ACC112 (cell line): ENCODE data around the gene PPP2R2D.

Source experiments
- H2AFZ ChIP-seq: fragments of 200-600 bp; sonication (generic); one replicate; pipeline ENCODE4 v1.6.0; 2017; ENCODE audit warnings: antibody characterized with exemption, low read length; ENCODE audit not compliant: unreplicated experiment
- H3K27ac ChIP-seq: fragments of 200-600 bp; sonication (generic); 2 replicates; pipeline ENCODE4 v1.5.1; 2014; ENCODE audit warnings: low read depth, mild to moderate bottlenecking, antibody characterized with exemption, low read length, moderate library complexity
- H3K27me3 ChIP-seq: fragments of 200-600 bp; sonication (generic); 2 replicates; pipeline ENCODE4 v1.6.1; 2014; ENCODE audit warnings: mild to moderate bottlenecking, antibody characterized with exemption, low read length, moderate library complexity, mixed read lengths; ENCODE audit not compliant: insufficient read depth
- H3K36me3 ChIP-seq: fragments of 200-600 bp; sonication (generic); 2 replicates; pipeline ENCODE4 v1.6.1; 2016; ENCODE audit warnings: mild to moderate bottlenecking, antibody characterized with exemption, low read length, moderate library complexity, mixed read lengths; ENCODE audit not compliant: insufficient read depth
- H3K4me1 ChIP-seq: fragments of 200-600 bp; sonication (generic); one replicate; pipeline ENCODE4 v1.6.1; 2016; ENCODE audit warnings: low read length, mixed read lengths; ENCODE audit not compliant: insufficient read depth, unreplicated experiment, control insufficient read depth
- H3K4me3 ChIP-seq: fragments of 200-600 bp; sonication (generic); 2 replicates; pipeline ENCODE4 v1.5.1; 2014; ENCODE audit warnings: mild to moderate bottlenecking, low read depth, low read length
- H3K79me2 ChIP-seq: fragments of 200-600 bp; sonication (generic); one replicate; pipeline ENCODE4 v1.6.0; 2016; ENCODE audit warnings: low read length; ENCODE audit not compliant: control insufficient read depth, unreplicated experiment, insufficient read depth

PPP2R2D gene

DNA sequence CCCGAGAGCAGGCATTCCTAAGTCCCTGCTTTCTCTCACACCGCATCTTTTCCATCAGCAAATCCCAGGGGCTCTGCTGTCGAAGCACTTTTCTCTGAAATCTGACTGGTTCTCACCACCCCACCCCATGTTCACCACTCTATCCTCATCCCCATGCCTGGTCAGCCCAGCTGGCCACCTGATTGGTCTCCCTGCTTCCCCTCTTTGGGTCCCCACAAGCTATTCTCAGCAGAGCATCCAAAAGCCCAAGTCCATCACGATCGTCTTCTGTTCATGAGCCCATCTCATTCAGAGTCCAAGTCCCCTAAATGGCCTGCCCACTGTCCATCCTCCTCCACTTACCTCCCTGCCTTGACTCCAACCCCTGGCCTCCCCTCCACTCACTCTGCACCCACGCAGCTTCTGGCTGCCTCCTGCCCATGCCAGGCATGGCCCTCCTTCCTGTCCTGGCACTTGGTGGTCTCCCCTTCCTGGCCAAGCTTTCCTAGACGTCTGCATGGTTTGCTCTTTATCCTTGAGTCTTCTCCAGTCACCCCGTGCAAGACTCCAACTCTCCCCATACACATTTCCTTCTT, 1.6 kb upstream of the PPP2R2D start:
- H3K27ac ChIP-seq: no peak overlapping the region
- peaks cover 17% of the 10 kb centered on the region for H3K4me1 ChIP-seq
- H3K36me3 ChIP-seq: no peaks in the 10 kb centered on the region
- no peak overlapping the region for H2AFZ ChIP-seq
- peaks cover 25% of the 10 kb centered on the region for H3K27me3 ChIP-seq
- H3K4me3 ChIP-seq: no peak overlapping the region
- peaks cover 31% of the 10 kb centered on the region for H3K79me2 ChIP-seq

DNA sequence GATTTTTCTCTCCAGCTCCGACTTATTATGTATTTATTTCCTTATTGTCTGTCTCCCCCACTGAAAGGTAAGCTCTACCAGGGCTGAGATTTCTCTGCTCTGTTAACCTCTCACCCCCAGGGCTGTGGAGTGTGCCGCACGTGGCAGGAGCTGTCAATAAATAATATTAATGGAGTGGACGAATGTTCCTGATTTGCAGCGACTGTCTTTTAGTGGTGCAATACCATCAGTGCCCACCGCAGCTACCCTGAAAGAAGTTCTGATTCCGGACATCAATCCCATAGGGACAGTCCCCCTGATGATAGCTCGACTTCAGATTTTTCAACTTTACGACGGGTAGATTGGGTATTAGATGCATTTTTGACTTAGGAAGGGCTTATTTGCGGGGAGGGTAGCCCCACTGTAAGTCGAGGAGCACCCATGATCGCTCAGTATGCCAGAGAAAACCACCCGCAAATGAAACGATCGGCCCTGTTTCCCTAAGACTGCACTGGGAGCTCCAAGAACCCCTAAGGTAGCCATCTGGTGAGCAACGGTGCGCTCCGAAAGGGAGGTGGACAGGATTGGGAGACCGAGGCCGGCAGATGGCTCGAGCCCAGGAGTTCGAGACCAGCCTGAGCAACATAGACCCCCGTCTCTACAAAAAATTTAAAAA, 986 bp upstream of the PPP2R2D start:
- Histone ChIP-seq H3K79me2 (peaks cover 37% of the 10 kb centered on the region), H3K4me1 (peaks cover 17% of the 10 kb centered on the region), H2AFZ (peak overlapping the region; percentile 94), H3K27me3 (peaks cover 25% of the 10 kb centered on the region), H3K4me3 (peak overlapping the region; percentile 92), H3K36me3 (no peaks in the 10 kb centered on the region), H3K27ac (no peak overlapping the region)

DNA sequence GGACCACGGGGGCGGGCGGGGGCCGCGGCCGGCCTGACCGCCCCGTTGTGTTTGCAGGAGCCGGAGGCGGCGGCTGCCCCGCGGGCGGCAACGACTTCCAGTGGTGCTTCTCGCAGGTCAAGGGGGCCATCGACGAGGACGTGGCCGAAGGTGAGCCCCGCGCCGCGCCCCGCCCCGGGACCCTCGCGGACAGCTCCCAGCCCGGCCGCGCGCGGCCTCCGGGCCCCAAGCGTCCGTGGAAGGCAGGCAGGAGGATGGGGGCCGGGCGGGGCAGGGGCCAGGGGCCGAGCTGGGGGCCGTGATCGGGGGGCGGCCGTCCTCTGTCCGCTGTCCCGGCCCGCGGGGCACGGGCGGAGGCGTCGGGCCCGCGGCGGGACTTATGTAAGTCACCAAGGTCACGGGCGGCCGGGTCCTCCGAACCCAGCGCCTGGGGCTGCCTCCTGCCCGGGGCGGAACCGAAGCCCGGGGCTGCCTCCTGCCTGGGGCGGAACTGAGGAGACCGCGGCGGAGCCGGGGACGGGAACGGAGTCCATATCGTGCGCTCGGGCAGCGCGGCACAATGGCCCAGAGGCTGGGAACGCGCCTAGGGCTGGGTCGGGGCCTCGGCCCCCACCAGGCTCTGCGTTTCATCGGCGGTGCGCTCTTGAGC, 497 bp downstream of the PPP2R2D start:
- Histone ChIP-seq H3K4me1 (peaks cover 17% of the 10 kb centered on the region), H2AFZ (peak overlapping the region; percentile 28), H3K27me3 (peaks cover 19% of the 10 kb centered on the region), H3K79me2 (peaks cover 52% of the 10 kb centered on the region), H3K27ac (peak overlapping the region; percentile 66), H3K36me3 (peaks cover 9% of the 10 kb centered on the region; the same call in 1 of the 2 replicates), H3K4me3 (peak overlapping the region; percentile 92)

DNA sequence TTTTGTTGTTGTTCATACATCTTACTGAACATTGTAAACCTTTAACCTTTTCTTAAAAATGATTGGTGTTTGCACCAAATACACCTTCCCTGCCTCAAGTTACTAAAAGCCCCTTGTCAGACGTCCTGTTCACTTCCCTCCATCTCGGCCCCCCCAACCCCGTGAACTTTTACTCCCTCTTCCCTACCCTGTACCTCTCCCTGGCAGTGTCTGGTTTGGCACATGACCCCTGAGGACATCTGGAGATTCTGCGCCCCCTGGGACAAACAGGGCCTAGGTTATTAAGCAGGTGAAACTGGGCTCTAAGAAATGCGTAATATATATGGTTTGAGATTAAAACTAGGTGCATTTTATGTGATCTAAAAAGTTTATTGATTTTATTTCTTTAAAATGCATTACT, 1.4 kb downstream of the PPP2R2D start:
- no peak overlapping the region for H2AFZ ChIP-seq
- peaks cover 55% of the 10 kb centered on the region for H3K79me2 ChIP-seq
- peaks cover 17% of the 10 kb centered on the region for H3K4me1 ChIP-seq
- H3K4me3 ChIP-seq: peak overlapping the region; percentile 92
- H3K27me3 ChIP-seq: peaks cover 19% of the 10 kb centered on the region
- 0 out of 2 replicates have a peak overlapping the region, but pooled peaks have one; percentile 66 for H3K27ac ChIP-seq
- peaks cover 9% of the 10 kb centered on the region; the same call in 1 of the 2 replicates for H3K36me3 ChIP-seq

DNA sequence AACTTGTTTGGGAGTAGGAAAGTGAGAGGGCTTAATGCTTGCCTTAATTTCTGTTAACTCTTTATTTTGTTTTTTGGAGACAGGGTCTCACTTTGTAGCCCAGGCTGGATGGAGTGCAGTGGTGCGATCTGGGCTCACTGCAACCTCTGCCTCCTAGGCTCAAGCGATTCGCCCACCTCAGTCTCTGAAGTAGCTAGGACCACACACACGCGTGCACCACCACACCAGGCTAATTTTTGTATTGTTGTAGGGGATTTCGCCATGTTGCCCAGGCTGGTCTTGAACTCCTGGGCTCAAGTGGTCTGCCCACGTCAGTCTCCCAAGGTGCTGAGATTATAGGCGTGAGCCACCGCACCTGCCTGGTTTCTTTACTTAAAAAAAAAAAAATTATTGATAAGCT, 1.9 kb downstream of the PPP2R2D start:
- no peak overlapping the region for H2AFZ ChIP-seq
- H3K4me3 ChIP-seq: peak overlapping the region; percentile 92
- peaks cover 17% of the 10 kb centered on the region for H3K4me1 ChIP-seq
- peaks cover 9% of the 10 kb centered on the region; the same call in 1 of the 2 replicates for H3K36me3 ChIP-seq
- H3K79me2 ChIP-seq: peaks cover 57% of the 10 kb centered on the region
- H3K27ac ChIP-seq: no peak overlapping the region
- peaks cover 19% of the 10 kb centered on the region for H3K27me3 ChIP-seq

DNA sequence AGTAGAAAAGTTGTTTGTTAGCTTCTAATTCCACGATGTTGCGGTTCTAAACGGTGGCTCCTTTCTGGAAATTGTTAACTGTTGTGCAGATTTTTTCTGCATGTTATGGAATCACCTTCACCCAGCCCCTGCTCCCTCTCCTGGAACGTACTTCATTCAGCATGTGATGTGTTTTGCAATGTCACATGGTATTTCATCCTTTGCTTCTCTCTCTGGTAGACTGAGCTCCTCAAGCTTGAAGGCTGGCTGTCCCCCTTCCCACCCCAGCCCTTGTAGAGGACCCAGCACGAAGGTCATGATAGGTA, 4.4 kb downstream of the PPP2R2D start:
- peaks cover 81% of the 10 kb centered on the region for H3K79me2 ChIP-seq
- H3K4me1 ChIP-seq: peaks cover 20% of the 10 kb centered on the region
- no peak overlapping the region for H3K4me3 ChIP-seq
- H3K36me3 ChIP-seq: peaks cover 9% of the 10 kb centered on the region; the same call in 1 of the 2 replicates
- no peak overlapping the region for H2AFZ ChIP-seq
- no peak overlapping the region for H3K27ac ChIP-seq
- H3K27me3 ChIP-seq: no peaks in the 10 kb centered on the region

DNA sequence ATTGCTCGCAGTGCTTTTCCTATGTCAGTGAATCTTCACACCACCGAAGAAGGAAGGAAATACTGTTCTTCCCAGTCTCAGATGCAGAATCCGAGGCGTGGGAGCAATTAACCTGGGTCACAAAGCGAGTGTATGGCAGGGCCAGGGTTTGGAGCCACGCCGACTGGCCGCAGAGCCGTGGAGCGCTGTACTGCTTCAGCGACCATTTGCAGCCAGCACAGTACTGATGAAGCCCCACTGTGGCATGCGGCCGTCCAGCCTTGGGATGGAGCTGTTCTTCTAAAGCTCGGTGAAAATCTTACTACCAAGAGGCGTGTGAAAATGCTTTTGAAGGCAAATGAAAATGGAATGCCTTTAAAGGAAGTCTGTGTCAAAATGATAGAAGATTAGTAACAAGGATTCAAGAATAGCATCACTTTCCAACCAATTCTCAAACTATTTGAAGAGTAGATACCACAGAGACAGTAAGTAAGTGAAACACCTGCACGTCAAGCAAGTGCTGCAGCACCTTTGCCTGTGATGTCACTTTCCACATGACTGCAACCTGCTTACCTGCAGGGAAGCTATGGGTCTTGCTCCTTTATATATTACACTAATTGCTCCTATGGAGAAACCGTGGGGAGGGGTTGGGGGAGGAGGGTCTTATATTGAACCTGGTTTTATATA, 4.9 kb downstream of the PPP2R2D start:
- Histone ChIP-seq H3K27ac (no peak overlapping the region), H3K27me3 (no peaks in the 10 kb centered on the region), H3K4me3 (no peak overlapping the region), H2AFZ (no peak overlapping the region), H3K79me2 (peaks cover 86% of the 10 kb centered on the region), H3K4me1 (peaks cover 20% of the 10 kb centered on the region), H3K36me3 (peaks cover 9% of the 10 kb centered on the region; the same call in 1 of the 2 replicates)

DNA sequence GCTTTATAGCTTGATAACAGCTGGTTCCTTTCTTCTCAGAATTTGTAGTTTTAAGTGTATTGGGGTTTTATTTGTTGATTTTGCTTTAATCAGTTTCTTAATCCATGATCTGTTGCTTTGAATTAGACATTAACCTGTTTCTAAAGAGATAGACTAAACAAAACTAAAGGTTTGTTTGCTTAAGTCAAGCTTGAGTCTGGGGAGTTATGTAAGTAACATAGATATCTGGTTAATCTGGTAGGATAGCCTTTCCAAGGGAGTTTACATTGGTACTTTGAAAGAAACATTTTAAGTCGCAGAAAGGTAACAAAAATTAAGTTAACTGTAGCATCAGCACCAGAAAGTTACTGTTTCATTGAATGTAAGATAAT, 5.4 kb downstream of the PPP2R2D start:
- Histone ChIP-seq H3K27me3 (no peaks in the 10 kb centered on the region), H3K4me3 (no peak overlapping the region), H3K79me2 (peaks cover 89% of the 10 kb centered on the region), H3K36me3 (peaks cover 9% of the 10 kb centered on the region; the same call in 1 of the 2 replicates), H3K27ac (no peak overlapping the region), H2AFZ (no peak overlapping the region), H3K4me1 (peaks cover 20% of the 10 kb centered on the region)

DNA sequence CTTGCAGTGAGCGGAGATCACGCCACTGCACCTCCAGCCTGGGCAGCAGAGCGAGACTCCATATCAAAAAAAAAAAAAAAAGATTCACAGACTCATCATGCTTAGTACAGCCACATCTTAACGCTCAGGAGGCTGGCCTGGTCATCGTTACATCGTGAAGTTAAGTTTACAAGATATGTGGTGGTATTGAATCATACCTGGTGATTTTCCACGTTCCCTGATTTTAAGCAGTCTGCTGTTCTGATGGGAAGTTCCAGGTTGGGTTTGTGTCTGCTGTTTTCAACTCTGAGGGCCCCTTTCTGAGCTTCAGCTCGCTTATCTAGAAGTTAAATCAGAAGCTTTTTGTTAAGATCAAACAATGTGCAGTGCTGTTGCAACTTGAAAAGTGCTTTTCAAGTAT, 6.9 kb downstream of the PPP2R2D start:
- Histone ChIP-seq H3K36me3 (peaks cover 11% of the 10 kb centered on the region; the same call in 1 of the 2 replicates), H3K79me2 (peaks cover 85% of the 10 kb centered on the region), H3K4me3 (no peak overlapping the region), H3K27me3 (no peaks in the 10 kb centered on the region), H3K27ac (no peak overlapping the region), H2AFZ (no peak overlapping the region), H3K4me1 (peaks cover 13% of the 10 kb centered on the region)

DNA sequence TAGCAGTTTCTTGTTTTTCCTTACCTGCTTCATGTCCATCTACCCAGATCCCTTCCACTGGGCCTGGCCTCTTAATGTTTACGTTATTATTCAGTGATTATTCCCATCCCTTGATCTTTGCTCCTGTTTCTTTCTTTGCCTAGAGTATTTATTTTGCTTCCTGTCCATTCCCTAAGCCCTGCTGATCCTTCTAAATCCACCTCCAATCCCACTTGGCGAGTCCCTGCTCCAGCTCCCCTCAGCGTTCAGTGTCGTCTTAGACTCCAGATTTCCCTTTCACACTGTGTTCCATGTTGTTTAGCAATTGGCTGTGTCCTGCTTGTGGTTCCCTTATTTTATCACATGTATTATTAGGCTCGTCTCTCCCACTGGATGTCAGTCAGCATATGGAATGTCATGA, 7.3 kb downstream of the PPP2R2D start:
- Histone ChIP-seq H3K27ac (no peak overlapping the region), H3K27me3 (no peaks in the 10 kb centered on the region)

More for the DNA sequence above, 7.3 kb downstream of the PPP2R2D start:
- peaks cover 10% of the 10 kb centered on the region for H3K4me1 ChIP-seq
- H3K4me3 ChIP-seq: no peak overlapping the region
- peaks cover 13% of the 10 kb centered on the region; the same call in 1 of the 2 replicates for H3K36me3 ChIP-seq
- H2AFZ ChIP-seq: no peak overlapping the region
- H3K79me2 ChIP-seq: peaks cover 83% of the 10 kb centered on the region
